ENCODE results near the gene SMIM29.
"Not testable (repeated sequence)": the region's sequence is repeated elsewhere in the genome, so short reads cannot be mapped to it uniquely, and the experiment has no call there.

Gene SMIM29

DNA sequence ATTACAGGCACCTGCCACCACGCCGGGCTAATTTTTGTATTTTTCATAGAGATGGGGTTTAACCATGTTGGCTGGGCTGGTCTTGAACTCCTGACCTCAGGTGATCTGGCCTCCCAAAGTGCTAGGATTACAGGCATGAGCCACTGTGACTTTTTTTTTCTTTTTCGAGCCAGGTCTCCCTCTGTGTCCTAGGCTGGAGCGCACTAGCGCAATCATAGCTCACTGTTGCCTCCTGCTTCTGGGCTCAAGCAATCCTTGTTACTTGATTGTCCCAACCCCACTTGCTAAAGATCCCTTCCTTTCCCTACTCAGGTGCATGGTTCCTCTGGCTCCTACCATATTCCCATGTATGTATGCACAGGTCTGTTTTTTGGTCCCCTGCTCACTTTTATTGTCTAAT is 27.4 kb upstream of the SMIM29 start:
- TF ChIP-seq, protein P1, sequence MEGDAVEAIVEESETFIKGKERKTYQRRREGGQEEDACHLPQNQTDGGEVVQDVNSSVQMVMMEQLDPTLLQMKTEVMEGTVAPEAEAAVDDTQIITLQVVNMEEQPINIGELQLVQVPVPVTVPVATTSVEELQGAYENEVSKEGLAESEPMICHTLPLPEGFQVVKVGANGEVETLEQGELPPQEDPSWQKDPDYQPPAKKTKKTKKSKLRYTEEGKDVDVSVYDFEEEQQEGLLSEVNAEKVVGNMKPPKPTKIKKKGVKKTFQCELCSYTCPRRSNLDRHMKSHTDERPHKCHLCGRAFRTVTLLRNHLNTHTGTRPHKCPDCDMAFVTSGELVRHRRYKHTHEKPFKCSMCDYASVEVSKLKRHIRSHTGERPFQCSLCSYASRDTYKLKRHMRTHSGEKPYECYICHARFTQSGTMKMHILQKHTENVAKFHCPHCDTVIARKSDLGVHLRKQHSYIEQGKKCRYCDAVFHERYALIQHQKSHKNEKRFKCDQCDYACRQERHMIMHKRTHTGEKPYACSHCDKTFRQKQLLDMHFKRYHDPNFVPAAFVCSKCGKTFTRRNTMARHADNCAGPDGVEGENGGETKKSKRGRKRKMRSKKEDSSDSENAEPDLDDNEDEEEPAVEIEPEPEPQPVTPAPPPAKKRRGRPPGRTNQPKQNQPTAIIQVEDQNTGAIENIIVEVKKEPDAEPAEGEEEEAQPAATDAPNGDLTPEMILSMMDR (IDR thresholded peaks at IDR 0.05; ENCODE audit: borderline replicate concordance, insufficient read depth, low read depth, low read length) = no peak
- H3K4me3 ChIP-seq (ENCODE audit: low read depth, low read length) = no peak overlapping the region

DNA sequence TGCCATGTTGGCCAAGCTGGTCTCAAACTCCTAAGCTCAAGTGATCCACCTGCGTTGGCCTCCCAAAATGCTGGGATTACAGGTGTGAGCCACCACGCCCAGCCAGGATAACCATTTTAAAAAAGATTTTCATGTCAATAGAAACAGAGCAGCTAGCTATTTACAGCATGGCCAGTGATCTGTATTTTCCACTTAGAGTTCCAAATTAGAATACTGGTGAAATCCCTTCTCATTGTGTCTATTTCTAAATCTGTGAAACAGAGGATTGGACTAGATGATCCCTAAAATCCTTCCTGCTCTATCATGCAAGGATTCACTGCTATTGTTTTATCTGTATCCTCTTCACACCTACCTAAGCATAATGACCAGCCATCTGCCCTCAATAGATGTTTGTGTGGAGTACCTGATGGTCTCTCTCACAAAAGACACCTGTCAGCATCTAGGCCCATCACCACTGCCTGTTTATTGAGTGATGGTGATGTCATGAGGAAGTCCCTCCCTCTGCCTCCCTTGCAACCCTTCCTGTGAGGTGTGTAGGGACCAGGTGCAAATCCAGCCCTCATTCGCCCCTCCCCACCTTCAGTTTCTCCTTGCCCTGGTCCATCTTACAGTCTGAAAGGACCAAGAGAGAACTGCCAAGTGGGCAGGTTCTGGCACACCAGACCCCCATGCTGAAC is 26.5 kb upstream of the SMIM29 start:
- TF ChIP-seq, protein P1 (IDR thresholded peaks at IDR 0.05; ENCODE audit: borderline replicate concordance, insufficient read depth, low read depth, low read length) = no peak
- H3K4me3 ChIP-seq (ENCODE audit: low read depth, low read length) = no peak overlapping the region

DNA sequence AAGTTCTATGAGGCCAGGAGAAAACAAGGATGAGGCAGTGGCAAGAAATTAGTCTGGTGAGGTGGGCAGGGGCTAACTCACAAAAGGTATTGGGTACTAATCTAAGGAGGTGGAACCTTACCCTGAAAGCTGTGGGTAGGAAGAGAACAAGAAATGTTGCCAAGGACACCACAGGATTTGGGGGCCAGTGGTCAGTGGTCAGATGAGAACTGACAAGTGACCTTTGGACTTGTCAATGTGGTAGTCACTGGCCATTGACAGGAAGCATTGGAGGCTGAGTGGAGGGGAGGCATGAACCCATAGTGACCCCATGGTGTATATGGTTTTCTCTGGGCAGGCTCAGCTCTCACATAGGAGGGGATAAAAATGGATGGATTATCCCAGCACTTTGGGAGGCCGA is 25.3 kb upstream of the SMIM29 start:
- H3K4me3 ChIP-seq (ENCODE audit: low read depth, low read length) = no peak overlapping the region
- TF ChIP-seq, protein P1 (IDR thresholded peaks at IDR 0.05; ENCODE audit: borderline replicate concordance, insufficient read depth, low read depth, low read length) = no peak

DNA sequence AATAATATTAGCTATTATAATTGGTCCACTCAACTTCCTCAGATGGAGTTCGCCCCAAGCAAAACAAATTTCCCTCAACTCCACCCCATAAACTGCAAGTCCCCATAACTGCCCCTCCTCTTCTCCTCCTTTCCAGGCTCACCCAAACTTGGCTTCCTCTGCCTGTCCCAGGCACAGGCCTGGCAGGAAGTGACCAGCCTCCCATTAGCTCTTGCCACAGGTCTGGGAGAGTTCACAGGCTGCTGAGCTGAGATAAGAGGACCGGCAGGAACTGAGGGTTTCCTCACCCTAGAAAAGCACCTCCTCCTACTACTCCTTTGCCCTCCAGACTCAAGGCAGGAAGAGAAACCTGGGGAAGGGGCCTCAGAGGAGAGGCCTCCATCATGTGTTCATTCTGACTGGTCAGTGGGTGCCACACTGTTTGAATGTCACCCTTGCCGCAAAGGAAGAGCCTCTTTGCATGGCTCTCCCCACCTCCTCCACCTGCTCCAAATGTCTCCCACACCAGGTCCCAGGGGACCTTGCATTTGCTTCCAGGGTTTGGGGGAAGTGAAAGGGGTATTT is 24.5 kb upstream of the SMIM29 start:
- TF ChIP-seq, protein P1 (IDR thresholded peaks at IDR 0.05; ENCODE audit: borderline replicate concordance, insufficient read depth, low read depth, low read length) = no peak

DNA sequence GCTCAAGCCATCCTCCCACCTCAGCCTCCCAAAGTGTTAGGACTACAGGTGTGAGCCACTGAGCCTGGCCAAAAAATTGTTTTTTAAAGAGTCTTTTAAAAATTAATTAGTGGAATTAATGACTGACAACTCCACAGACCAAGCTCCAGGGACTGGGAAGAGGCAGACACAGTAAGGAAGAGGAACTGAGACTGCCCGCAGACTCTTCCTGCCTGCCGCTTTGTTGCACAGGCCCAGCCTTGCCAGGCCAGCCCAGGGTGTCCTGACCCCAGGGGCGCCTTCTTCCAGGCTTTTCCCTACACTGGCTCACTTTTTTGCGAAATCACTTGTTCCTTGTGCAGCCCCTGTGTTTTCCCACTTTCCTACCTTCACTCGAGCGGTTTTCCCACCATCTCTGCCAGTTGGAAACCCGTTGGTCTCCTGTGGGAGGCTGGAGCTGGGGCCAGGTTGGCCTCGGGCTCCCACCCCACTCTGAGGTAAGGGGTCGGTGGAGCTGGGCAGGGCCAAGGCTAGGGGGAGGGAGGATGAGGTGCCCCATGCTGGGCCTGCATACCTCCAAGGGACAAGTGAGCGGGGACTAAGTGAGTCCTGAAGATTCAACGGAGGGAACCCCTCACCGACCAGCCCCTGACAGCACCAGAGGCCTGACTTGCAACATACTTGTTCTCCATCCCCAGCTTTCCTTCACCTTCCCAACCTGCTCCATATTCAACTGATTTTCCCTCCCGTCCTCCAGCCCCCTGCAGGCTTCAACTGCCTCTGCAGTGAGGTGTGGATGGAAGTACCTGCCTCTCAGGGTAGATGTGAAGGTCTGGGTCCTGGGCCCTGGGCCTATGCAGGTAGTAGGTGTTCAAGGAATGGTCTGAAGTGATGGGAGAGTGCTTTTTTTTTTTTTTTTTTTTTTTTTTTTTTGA is 23.5 kb upstream of the SMIM29 start:
- H3K4me3 ChIP-seq (ENCODE audit: low read depth, low read length) = no peak overlapping the region
- TF ChIP-seq, protein P1 (IDR thresholded peaks at IDR 0.05; ENCODE audit: borderline replicate concordance, insufficient read depth, low read depth, low read length) = 0 out of 2 replicates have a peak, but pooled peaks have one; percentile 8

More for the DNA sequence above, 24.5 kb upstream of the SMIM29 start:
- H3K4me3 ChIP-seq (ENCODE audit: low read depth, low read length) = no peak overlapping the region

DNA sequence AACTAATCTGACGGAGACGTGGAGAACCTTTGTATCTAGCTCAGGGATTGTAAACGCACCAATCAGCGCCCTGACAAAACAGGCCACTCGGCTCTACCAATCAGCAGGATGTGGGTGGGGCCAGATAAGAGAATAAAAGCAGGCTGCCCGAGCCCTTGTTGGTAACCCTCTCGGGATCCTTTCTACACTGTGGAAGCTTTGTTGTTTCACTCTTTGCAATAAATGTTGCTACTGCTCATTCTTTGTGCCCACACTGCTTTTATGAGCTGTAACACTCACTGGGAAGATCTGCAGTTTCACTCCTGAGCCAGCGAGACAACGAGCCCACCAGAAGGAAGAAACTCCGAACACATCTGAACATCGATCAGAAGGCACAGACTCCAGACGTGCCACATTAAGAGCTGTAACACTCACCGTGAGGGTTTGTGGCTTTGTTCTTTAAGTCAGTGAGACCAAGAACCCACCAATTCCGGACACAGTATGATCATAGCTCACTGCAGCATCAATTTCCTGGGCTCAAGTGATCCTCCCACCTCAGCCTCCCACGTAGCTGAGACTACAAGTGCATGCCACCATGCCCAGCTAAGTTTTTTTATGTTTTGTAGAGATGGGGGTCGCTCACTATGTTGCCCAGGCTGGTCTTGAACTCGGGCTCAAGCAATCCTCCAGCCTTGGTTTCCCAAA is 21.0 kb upstream of the SMIM29 start:
- not testable (repeated sequence) for H3K4me3 ChIP-seq (ENCODE audit: low read depth, low read length)

DNA sequence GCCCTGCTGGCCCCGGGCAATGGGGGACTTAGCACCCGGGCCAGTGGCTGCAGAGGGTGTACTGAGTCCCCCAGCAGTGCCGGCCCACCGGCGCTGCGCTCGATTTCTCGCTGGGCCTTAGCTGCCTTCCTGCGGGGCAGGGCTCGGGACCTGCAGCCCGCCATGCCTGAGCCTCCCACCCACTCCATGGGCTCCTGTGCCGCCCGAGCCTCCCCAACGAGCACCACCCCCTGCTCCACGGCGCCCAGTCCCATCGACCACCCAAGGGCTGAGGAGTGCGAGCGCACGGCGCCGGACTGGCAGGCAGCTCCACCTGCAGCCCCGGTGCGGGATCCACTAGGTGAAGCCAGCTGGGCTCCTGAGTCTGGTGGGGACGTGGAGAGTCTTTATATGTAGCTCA is 20.3 kb upstream of the SMIM29 start:
- H3K4me3 ChIP-seq (ENCODE audit: low read depth, low read length) = not testable (repeated sequence)

All from GM12875 (cell line).